Psoas muscle (tissue), 8 donors: ENCODE results near the gene CRADD. TPM values are rescaled to one million over a fixed set of nuclear protein-coding genes. Genes with fewer than 3 reads are reported as not detected.

Experiments
- ATAC-seq, 4 donors: fragments of 200-7000 bp; cut with Tn5 transposase; one replicate each; pipeline ENCODE4 v1.9.1; 2020; ENCODE audit warnings: moderate library complexity in 3 of 4, mild to moderate bottlenecking in 2 of 4
- DNase-seq, 2 donors: peaks; one replicate each; pipeline ENCODE4 v3.0.0-alpha.2; 2020
- H3K27ac ChIP-seq: fragments of 200-600 bp; one replicate; pipeline ENCODE4 v1.8.0; 2022
- H3K27me3 ChIP-seq, 3 donors: fragments of 200-600 bp in 1 of 3; one replicate each; pipeline versions ENCODE4 v1.6.1 to v1.8.0; 2013 to 2022; ENCODE audit warnings: low read length in 2 of 3, mild to moderate bottlenecking in 2 of 3, moderate library complexity in 1 of 3; ENCODE audit not compliant: insufficient read depth in 3 of 3
- H3K36me3 ChIP-seq, 2 donors: fragments of 200-600 bp in 1 of 2; one replicate each; pipeline versions ENCODE4 v1.6.1 to v1.8.0; 2013 to 2022; ENCODE audit warnings: low read depth in 1 of 2, mild to moderate bottlenecking in 1 of 2, moderate library complexity in 1 of 2; ENCODE audit not compliant: insufficient read depth in 1 of 2
- H3K4me1 ChIP-seq: fragments of 200-600 bp; one replicate; pipeline ENCODE4 v1.8.0; 2022
- H3K4me3 ChIP-seq: fragments of 200-600 bp; one replicate; pipeline ENCODE4 v1.8.0; 2022; ENCODE audit warnings: mild to moderate bottlenecking
- H3K9me3 ChIP-seq: fragments of 200-600 bp; one replicate; pipeline ENCODE4 v1.8.0; 2022
- WGBS, 3 donors: extraction: QIAGEN DNeasy Blood & Tissue Kit; methylation state at CpG; one replicate each; pipeline versions ENCODE4 v1.1.6 to v1.1.7; 2013; 5-methylcytosine and 5-hydroxymethylcytosine counted together
- intact Hi-C, 2 donors: fragments of 100-400 bp; cut with DNase I; formaldehyde crosslinking; loops; one replicate each; pipeline versions ENCODE4 v1.11.0 to v1.14.2; 2022
- long read RNA-seq, 2 donors: library from polyadenylated mRNA; unstranded; transcript quantifications; one replicate each; pipeline ENCODE4 v2.0.0, GENCODE V29; 2021
- polyA plus RNA-seq, 3 donors: library from polyadenylated mRNA; stranded (reverse); fragments of 200-250 nt; gene quantifications; one replicate each; pipeline ENCODE4 v1.2.3, GENCODE V29; 2013
- total RNA-seq, 4 donors: library from RNA; stranded (reverse); fragmentation: NEBNext Ultra II Directional in 2 of 4; extraction: Animal tissue kit (Norgen Biotek cat#: 25700) in 2 of 4; gene quantifications; one replicate each; pipeline versions ENCODE4 v1.2.1 to v1.2.4, GENCODE V29; 2021 to 2023
- TF ChIP-seq, protein P1 (sequence below): fragments of 200-600 bp; IDR thresholded peaks from one replicate; pipeline ENCODE4 v1.8.0; 2022; ENCODE audit warnings: antibody characterized with exemption
- donor health status: healthy with polysubstance abuse.
- donor health status: DM: no; HTN: no; CAD: no; lungs with moderate emphysema.
- donor health status: Bipolar disorder and iron deficiency.
- donor health status: healthy.
- donor health status: DM: yes; HTN: yes; CAD: no.
- donor health status: DM: no; HTN: no; CAD: no.
- donor health status: DM: no; HTN: no; CAD: no.
- donor health status: DM: yes; HTN: yes; CAD: no.

Gene CRADD
- total RNA-seq (10 to 100 TPM; 12.7 to 21.1 (median 14.7) TPM), polyA plus RNA-seq (10 to 100 TPM; 11.0 to 12.1 (median 11.5) TPM)
- long read RNA-seq, donor 1, partial matches to known transcripts = 1 of 5 reads
- long read RNA-seq, donor 1, other reads (novel, unspliced or antisense) = 0 of 5 reads
- long read RNA-seq, donor 2, transcript CRADD-201 (3 exons, 1,169 nt) = major isoform, 5 of 7 reads
- long read RNA-seq, donor 2, partial matches to known transcripts = 0 of 7 reads
- long read RNA-seq, donor 2, other reads (novel, unspliced or antisense) = 2 of 7 reads

- Histone ChIP-seq H3K36me3 (no peaks in the 10 kb centered on the region), H3K27ac (peak within 1 kb of the TSS; percentile 99), H3K4me1 (peaks cover 44% of the 10 kb centered on the region), H3K4me3 (peak within 1 kb of the TSS; percentile 69), H3K27me3 (no peaks in the 10 kb centered on the region), H3K9me3 (no peaks in the 10 kb centered on the region)
- WGBS, 3 donors = 0 to 1% (median 1%) methylated on average over 41 of the region's 41 CpGs
- ATAC-seq = peak; percentile 81 to 91 (median 86)
- DNase-seq = peak; percentile 67 to 83
- intact Hi-C loops = loop anchor here (1.0 to 10.0 kb wide), 6 partner anchors 50 to 425 kb away; no protein-coding TSS in a partner anchor
- TF ChIP-seq, protein P1, sequence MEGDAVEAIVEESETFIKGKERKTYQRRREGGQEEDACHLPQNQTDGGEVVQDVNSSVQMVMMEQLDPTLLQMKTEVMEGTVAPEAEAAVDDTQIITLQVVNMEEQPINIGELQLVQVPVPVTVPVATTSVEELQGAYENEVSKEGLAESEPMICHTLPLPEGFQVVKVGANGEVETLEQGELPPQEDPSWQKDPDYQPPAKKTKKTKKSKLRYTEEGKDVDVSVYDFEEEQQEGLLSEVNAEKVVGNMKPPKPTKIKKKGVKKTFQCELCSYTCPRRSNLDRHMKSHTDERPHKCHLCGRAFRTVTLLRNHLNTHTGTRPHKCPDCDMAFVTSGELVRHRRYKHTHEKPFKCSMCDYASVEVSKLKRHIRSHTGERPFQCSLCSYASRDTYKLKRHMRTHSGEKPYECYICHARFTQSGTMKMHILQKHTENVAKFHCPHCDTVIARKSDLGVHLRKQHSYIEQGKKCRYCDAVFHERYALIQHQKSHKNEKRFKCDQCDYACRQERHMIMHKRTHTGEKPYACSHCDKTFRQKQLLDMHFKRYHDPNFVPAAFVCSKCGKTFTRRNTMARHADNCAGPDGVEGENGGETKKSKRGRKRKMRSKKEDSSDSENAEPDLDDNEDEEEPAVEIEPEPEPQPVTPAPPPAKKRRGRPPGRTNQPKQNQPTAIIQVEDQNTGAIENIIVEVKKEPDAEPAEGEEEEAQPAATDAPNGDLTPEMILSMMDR = peak; percentile 4
Observed at GRCh38 chr12:93677195-93678064, at the start of gene CRADD. CRADD (plus strand) TSS chr12:93677375.

DNA sequence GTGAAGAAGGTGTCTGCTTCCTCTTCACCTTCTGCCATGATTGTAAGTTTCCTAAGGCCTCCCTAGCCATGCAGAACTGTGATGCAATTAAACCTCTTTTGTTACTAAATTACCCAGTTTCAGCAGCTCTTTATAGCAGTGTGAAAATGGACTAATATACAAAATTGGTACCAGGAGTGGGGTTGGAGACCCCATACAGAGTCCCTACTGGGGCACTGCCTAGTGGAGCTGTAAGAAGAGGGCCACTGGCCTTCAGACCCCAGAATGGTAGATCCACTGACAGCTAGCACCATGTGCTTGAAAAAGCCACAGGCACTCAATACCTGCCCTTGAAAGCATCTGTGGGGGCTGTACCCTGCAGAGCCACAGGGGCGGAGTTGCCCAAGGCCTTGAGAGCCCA, 44.8 kb upstream of the CRADD start:
- H3K4me3 ChIP-seq = no peak overlapping the region
- no peak overlapping the region for H3K27ac ChIP-seq
- 98 to 100% (median 100%) methylated on average over 1 of the region's 1 CpG for WGBS, 3 donors
- no peaks in the 10 kb centered on the region for H3K27me3 ChIP-seq
- no peaks in the 10 kb centered on the region for H3K36me3 ChIP-seq
- TF ChIP-seq, protein P1 = no peak
- no peaks in the 10 kb centered on the region for H3K4me1 ChIP-seq
- ATAC-seq (no peak), DNase-seq (no peak)
- H3K9me3 ChIP-seq = no peaks in the 10 kb centered on the region
- intact Hi-C loops = no loop called here

- TF ChIP-seq, protein P1 = no peak
- ATAC-seq (no peak), DNase-seq (no peak)
- intact Hi-C loops = no loop called here
- Histone ChIP-seq H3K4me1 (no peaks in the 10 kb centered on the region), H3K36me3 (no peaks in the 10 kb centered on the region), H3K9me3 (no peaks in the 10 kb centered on the region), H3K4me3 (no peak overlapping the region), H3K27me3 (no peaks in the 10 kb centered on the region), H3K27ac (no peak overlapping the region)
- WGBS, 3 donors = 53 to 60% (median 54%) methylated on average over 3 of the region's 3 CpGs
Observed at GRCh38 chr12:93634416-93634815, 42.8 kb upstream of the CRADD start.

DNA sequence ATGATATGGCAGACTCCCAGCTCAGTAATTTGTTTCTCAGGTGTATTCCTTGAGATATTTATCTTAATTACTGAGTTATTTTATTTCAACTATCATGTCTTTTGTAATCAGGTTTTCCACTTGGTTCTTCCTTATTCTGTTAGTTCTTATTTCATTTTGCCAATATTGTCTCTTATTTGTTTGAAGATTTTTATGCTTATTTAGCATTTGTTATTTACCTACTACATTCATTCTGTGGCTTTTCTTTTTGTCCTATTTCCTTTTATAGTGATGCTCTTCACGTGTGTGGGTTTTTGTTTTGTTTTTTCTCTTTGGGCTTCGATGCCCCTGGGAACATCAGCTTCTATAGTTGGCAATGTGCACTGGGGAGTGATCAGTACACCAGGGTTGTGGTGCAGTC, 40.5 kb upstream of the CRADD start:
- no peaks in the 10 kb centered on the region for H3K27me3 ChIP-seq
- DNase-seq (no peak), ATAC-seq (no peak)
- H3K27ac ChIP-seq = no peak overlapping the region
- WGBS, 3 donors = 72 to 85% (median 76%) methylated on average over 2 of the region's 2 CpGs
- H3K9me3 ChIP-seq = no peaks in the 10 kb centered on the region
- no peaks in the 10 kb centered on the region for H3K4me1 ChIP-seq
- H3K4me3 ChIP-seq = no peak overlapping the region
- intact Hi-C loops = no loop called here
- no peaks in the 10 kb centered on the region for H3K36me3 ChIP-seq
- TF ChIP-seq, protein P1 = no peak
